SK-N-MC (cell line): ENCODE measurements around the gene HACD3.

Experiments
- EZH2 ChIP-seq: fragments of 200-600 bp; sonication (generic); IDR thresholded peaks from one replicate; pipeline ENCODE4 v1.6.1; 2017; ENCODE audit warnings: antibody characterized with exemption
- POLR2AphosphoS5 ChIP-seq: IDR thresholded peaks from 2 replicates; pipeline ENCODE4 v1.6.1; 2012; ENCODE audit warnings: mild to moderate bottlenecking, low read depth, low read length, borderline replicate concordance

DNA sequence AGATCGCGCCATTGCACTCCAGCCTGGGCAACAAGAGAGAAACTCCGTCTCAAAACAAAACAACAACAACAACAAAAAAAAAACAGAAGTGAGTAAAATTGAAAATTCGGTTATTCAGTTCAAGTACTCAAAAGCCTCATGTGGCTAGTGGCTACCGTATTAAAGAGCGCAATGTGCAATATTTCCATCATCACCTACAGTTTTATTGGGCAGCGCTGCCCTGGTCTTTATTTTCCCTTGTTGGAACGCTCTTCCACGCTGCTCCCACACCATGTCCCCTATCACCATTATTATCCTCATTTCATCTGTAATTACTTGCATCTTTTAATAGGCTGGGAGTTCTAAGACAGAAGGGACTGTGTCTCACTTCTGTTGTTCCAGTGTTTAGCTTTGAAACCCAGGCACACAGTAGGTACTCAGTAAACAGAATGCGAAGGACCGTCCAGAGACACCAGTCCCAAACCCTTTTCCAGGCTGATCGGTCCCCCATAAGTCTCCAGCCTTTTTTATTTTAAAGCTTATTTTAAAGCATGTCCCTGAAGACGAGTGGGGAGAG, 423 bp upstream of the HACD3 start:
- TF ChIP-seq POLR2AphosphoS5 (no peak), EZH2 (no peak)
